Retinal pigment epithelial cell (primary cell): Measurements from ENCODE around the gene CST3.

Source experiments
- DNase-seq: peaks from one replicate; pipeline ENCODE4 v3.0.0-alpha.2; 2010; ENCODE audit warnings: low read depth
- H3K4me3 ChIP-seq: 2 replicates; pipeline ENCODE4 v1.5.1; 2011; ENCODE audit warnings: mild to moderate bottlenecking, low read length, control low read depth, moderate library complexity
- CTCF ChIP-seq: conservative IDR thresholded peaks from 2 replicates; pipeline ENCODE4 v1.5.1; 2011; ENCODE audit warnings: low read depth, low read length, control low read depth, inconsistent platforms

The CST3 gene

GRCh38 chr20:23656372-23656771, 18.6 kb upstream of the CST3 start:
- H3K4me3 ChIP-seq: no peak overlapping the region
- TF ChIP-seq CTCF: no peak
- no peak for DNase-seq

- no peak overlapping the region for H3K4me3 ChIP-seq
- no peak for DNase-seq
- TF ChIP-seq CTCF: no peak
These were observed 17.9 kb upstream of the CST3 start for GRCh38 chr20:23655491-23656211.

GRCh38 chr20:23654717-23655116, 17.0 kb upstream of the CST3 start:
- no peak for DNase-seq
- H3K4me3 ChIP-seq: no peak overlapping the region
- no peak for TF ChIP-seq CTCF

- no peak overlapping the region for H3K4me3 ChIP-seq
- DNase-seq: peak; percentile 73
- no peak for TF ChIP-seq CTCF
These were observed 16.2 kb upstream of the CST3 start for GRCh38 chr20:23654000-23654399.

GRCh38 chr20:23653400-23653938, 15.7 kb upstream of the CST3 start:
- DNase-seq: no peak
- TF ChIP-seq CTCF: no peak
- no peak overlapping the region for H3K4me3 ChIP-seq

- H3K4me3 ChIP-seq: no peak overlapping the region
- DNase-seq: no peak
- no peak for TF ChIP-seq CTCF
These were observed 15.2 kb upstream of the CST3 start for GRCh38 chr20:23652926-23653325.

- H3K4me3 ChIP-seq: no peak overlapping the region
- no peak for DNase-seq
- TF ChIP-seq CTCF: no peak
These were observed 14.6 kb upstream of the CST3 start for GRCh38 chr20:23652371-23652770.
